NCI-H1105 (cell line): ENCODE measurements around the gene PDPN.

Source experiments
- DNase-seq: peaks from one replicate; lab custom pipeline; 2025; lab: John Stamatoyannopoulos, UW

PDPN gene

GRCh38 chr1:13618483-13618882 is 34.9 kb downstream of the PDPN start:
- DNase-seq: no peak

- DNase-seq: no peak
These were observed 36.3 kb downstream of the PDPN start for GRCh38 chr1:13619909-13620308.

- DNase-seq: no peak
These were observed 37.2 kb downstream of the PDPN start for GRCh38 chr1:13620825-13621224.

- DNase-seq: no peak
These were observed 38.8 kb downstream of the PDPN start for GRCh38 chr1:13622446-13622845.

- no peak for DNase-seq
These were observed 39.5 kb downstream of the PDPN start for GRCh38 chr1:13623021-13623637.

- DNase-seq: no peak
These were observed 40.9 kb downstream of the PDPN start for GRCh38 chr1:13624526-13624925.

GRCh38 chr1:13627127-13627526 is 43.5 kb downstream of the PDPN start:
- DNase-seq: no peak

- no peak for DNase-seq
These were observed 44.6 kb downstream of the PDPN start for GRCh38 chr1:13628218-13628617.

- no peak for DNase-seq
These were observed 45.1 kb downstream of the PDPN start for GRCh38 chr1:13628711-13629110.

- no peak for DNase-seq
These were observed 58.8 kb downstream of the PDPN start for GRCh38 chr1:13642306-13643004.

- no peak for DNase-seq
These were observed 59.4 kb downstream of the PDPN start for GRCh38 chr1:13643017-13643416.

GRCh38 chr1:13646521-13646920 is 62.9 kb downstream of the PDPN start:
- DNase-seq: no peak

- DNase-seq: no peak
These were observed 67.6 kb downstream of the PDPN start for GRCh38 chr1:13651279-13651678.

GRCh38 chr1:13652238-13652637 is 68.6 kb downstream of the PDPN start:
- DNase-seq: no peak

GRCh38 chr1:13661539-13661938 is 77.9 kb downstream of the PDPN start:
- no peak for DNase-seq

- DNase-seq: no peak
These were observed 78.9 kb downstream of the PDPN start for GRCh38 chr1:13662493-13662892.

GRCh38 chr1:13663969-13664368 is 80.3 kb downstream of the PDPN start:
- DNase-seq: no peak

- DNase-seq: no peak
These were observed 80.8 kb downstream of the PDPN start for GRCh38 chr1:13664451-13664850.

- no peak for DNase-seq
These were observed 82.7 kb downstream of the PDPN start for GRCh38 chr1:13666317-13666716.
